A673 (cell line): ENCODE data around the gene SPEG.

ENCODE experiments used
- CTCF ChIP-seq: fragments of 300-800, 200-600 bp; sonication (generic); conservative IDR thresholded peaks from 2 replicates; pipeline ENCODE4 v1.5.1; 2017; ENCODE audit warnings: low read depth, mild to moderate bottlenecking, antibody characterized with exemption, low read length, moderate library complexity, mixed read lengths
- EZH2 ChIP-seq: fragments of 200-600 bp; sonication (generic); IDR thresholded peaks from 2 replicates; pipeline ENCODE4 v1.6.1; 2017; ENCODE audit warnings: borderline replicate concordance, low read depth, mild to moderate bottlenecking, mixed read lengths, antibody characterized with exemption, low read length; ENCODE audit not compliant: poor library complexity, severe bottlenecking

- TF ChIP-seq CTCF: no peak
- TF ChIP-seq EZH2: no peak
Observed at GRCh38 chr2:219520079-219520478, 85.4 kb downstream of the SPEG start.
